Measurements from ENCODE around the gene MRPL36.

The MRPL36 gene

GRCh38 chr5:1762883-1763547, 36.6 kb downstream of the MRPL36 start:
- Histone ChIP-seq H3K4me3 (replicated peaks; ENCODE audit: insufficient read depth, low read length) (no peak overlapping the region), H3K27me3 (ENCODE audit: insufficient read depth, poor library complexity, severe bottlenecking) (peaks cover 2% of the 10 kb centered on the region), H3K27ac (replicated peaks) (no peak overlapping the region)
- TF ChIP-seq SPI1 (IDR thresholded peaks at IDR 0.05; ENCODE audit: borderline replicate concordance, low read depth) (no peak), REST (IDR thresholded peaks at IDR 0.05; ENCODE audit: insufficient replicate concordance, low read depth) (no peak), POLR2AphosphoS5 (IDR thresholded peaks at IDR 0.05; ENCODE audit: low read depth) (no peak), GABPA (IDR thresholded peaks at IDR 0.05; ENCODE audit: low read depth) (no peak), CTCF (IDR thresholded peaks at IDR 0.05; ENCODE audit: insufficient read depth, low read length) (no peak)
- DNase-seq (ENCODE audit: low read depth in 1 of 2, low spot score in 1 of 2), result no peak

GRCh38 chr5:1762121-1762882, 37.3 kb downstream of the MRPL36 start:
- TF ChIP-seq REST (IDR thresholded peaks at IDR 0.05; ENCODE audit: insufficient replicate concordance, low read depth) (no peak), POLR2AphosphoS5 (IDR thresholded peaks at IDR 0.05; ENCODE audit: low read depth) (no peak), GABPA (IDR thresholded peaks at IDR 0.05; ENCODE audit: low read depth) (no peak), SPI1 (IDR thresholded peaks at IDR 0.05; ENCODE audit: borderline replicate concordance, low read depth) (no peak), CTCF (IDR thresholded peaks at IDR 0.05; ENCODE audit: insufficient read depth, low read length) (no peak)
- H3K27ac ChIP-seq (replicated peaks), result no peak overlapping the region
- H3K27me3 ChIP-seq (ENCODE audit: insufficient read depth, poor library complexity, severe bottlenecking), result peaks cover 2% of the 10 kb centered on the region
- no peak for DNase-seq (ENCODE audit: low read depth in 1 of 2, low spot score in 1 of 2)
- H3K4me3 ChIP-seq (replicated peaks; ENCODE audit: insufficient read depth, low read length), result no peak overlapping the region

GRCh38 chr5:1761453-1761755, 38.2 kb downstream of the MRPL36 start:
- H3K27ac ChIP-seq (replicated peaks), result no peak overlapping the region
- TF ChIP-seq POLR2AphosphoS5 (IDR thresholded peaks at IDR 0.05; ENCODE audit: low read depth) (no peak), SPI1 (IDR thresholded peaks at IDR 0.05; ENCODE audit: borderline replicate concordance, low read depth) (no peak), CTCF (IDR thresholded peaks at IDR 0.05; ENCODE audit: insufficient read depth, low read length) (no peak), REST (IDR thresholded peaks at IDR 0.05; ENCODE audit: insufficient replicate concordance, low read depth) (no peak), GABPA (IDR thresholded peaks at IDR 0.05; ENCODE audit: low read depth) (no peak)
- H3K4me3 ChIP-seq (replicated peaks; ENCODE audit: insufficient read depth, low read length), result no peak overlapping the region
- H3K27me3 ChIP-seq (ENCODE audit: insufficient read depth, poor library complexity, severe bottlenecking), result peaks cover 2% of the 10 kb centered on the region
- no peak for DNase-seq (ENCODE audit: low read depth in 1 of 2, low spot score in 1 of 2)

Data from HL-60 (cell line).